Cardiac septum (tissue), 1 donor: Measurements from ENCODE around the gene DCAF11. TPM values are rescaled to one million over a fixed set of nuclear protein-coding genes. Genes with fewer than 3 reads are reported as not detected.
A peak's percentile ranks its signal among the peaks of the same experiment; 100 is the strongest.

ENCODE experiments used
- DNase-seq: peaks from one replicate; pipeline ENCODE4 v3.0.0-alpha.2; 2020; ENCODE audit warnings: low spot score
- intact Hi-C: fragments of 100-400 bp; cut with DNase I; formaldehyde crosslinking; loops from one replicate; pipeline ENCODE4 v1.14.0; 2022
- long read RNA-seq: library from polyadenylated mRNA; unstranded; transcript quantifications from one replicate; pipeline ENCODE4 v2.0.0, GENCODE V29; 2021
- total RNA-seq: library from RNA; stranded (reverse); fragmentation: NEBNext Ultra II Directional; extraction: Animal tissue kit (Norgen Biotek cat#: 25700); gene quantifications from one replicate; pipeline ENCODE4 v1.2.1, GENCODE V29; 2021
- donor health status: DM: no; HTN: no; CAD: no.

Gene DCAF11
- total RNA-seq: 54.1 TPM
- long read RNA-seq, full-length matches to known transcripts: 41 of 82 reads
- long read RNA-seq, partial matches to known transcripts: 29 of 82 reads
- long read RNA-seq, other reads (novel, unspliced or antisense): 12 of 82 reads

DNA sequence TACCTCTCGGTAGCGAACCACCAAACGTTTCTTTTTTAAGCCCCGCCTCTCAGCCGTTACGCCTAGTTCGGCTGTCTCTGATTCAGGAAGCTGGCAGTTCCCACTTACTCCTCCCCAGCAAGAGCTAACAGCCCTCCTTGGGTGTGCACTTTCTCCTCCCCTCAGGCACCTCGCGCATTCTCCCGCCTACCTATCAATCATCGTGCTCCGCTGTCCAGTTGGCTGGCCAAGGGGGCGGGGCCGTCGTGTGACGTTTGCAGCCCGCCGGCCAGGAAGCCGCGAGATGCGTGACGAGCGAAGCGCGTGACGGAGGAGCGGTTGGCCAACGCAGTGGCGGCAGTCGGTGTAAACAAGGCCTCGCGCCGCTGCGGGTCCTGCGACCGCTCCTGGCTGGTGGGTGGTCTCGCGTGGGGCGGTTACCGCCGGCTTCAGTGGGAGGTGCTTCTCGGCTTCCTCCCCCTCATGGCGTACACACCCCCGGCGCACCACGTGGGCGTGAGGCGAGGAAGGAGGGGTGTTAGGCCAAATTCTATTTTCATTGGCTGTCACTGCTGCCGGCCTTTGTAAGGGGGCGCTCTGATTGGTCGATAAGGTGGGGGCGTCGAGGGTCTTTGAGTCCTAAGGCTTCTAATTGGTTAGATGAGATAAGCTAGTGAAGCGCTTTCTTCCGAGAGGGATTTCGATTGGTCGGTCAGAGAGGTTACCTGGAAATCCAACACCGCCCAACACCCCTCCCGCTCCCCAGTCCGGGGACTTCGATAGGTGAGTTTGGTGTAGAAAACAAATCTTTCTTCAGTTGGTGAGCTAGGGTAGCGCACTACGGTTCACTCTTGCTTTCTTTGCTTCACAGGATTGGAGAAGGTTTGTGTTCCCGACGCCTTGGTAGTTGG, at the start of gene DCAF11, which contains the start of gene NRL:
TSS of gene DCAF11 (plus strand) at position 246 of the 890 bp plus-strand sequence. CDS start 818 bp downstream, outside the sequence.
TSS of gene NRL (minus strand) at position 418 of the 890 bp plus-strand sequence. CDS start 32,101 bp downstream, outside the sequence.
- intact Hi-C loops: loop anchor here (2.0 kb wide), 1 partner anchor 26 kb away; the partner anchor contains the start of gene EMC9
- peak; percentile 99 for DNase-seq

DNA sequence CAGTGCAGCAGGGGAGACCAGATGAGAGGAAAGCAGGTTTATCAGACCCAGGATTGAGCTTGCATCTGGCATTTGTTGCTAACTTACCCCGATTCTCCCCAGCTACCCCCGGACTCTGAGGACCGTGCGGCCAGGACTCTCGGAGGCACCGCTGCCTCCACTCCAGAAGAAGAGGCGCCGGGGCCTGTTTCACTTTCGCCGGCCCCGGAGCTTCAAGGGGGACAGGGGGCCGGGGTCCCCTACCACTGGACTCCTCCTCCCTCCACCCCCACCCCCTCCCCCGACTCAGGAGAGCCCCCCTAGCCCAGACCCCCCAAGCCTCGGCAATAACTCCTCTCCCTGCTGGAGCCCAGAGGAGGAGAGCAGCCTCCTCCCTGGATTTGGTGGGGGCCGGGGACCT, 49.7 kb upstream of the DCAF11 start:
- no peak for DNase-seq
- intact Hi-C loops: no loop called here

DNA sequence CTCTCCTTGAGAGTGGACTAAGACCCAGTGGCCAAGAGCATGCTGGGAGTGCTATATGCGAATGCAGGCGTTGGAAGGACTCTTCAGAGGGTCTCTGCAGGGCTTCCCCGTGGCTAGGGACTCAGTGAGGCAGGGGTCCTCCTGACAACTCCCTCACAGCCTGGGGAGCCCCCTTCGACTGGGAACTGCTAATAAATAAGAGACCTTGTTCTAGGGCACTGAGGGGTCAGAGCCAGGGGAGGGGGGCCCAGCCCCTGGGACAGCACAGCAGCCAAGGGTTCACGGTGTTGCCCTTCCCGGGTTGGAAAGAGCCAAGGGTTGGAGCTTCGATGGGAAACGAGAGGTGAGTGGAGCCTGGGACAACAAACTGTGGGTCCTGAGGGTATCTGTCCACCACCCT, 49.2 kb upstream of the DCAF11 start:
- intact Hi-C loops: no loop called here

DNA sequence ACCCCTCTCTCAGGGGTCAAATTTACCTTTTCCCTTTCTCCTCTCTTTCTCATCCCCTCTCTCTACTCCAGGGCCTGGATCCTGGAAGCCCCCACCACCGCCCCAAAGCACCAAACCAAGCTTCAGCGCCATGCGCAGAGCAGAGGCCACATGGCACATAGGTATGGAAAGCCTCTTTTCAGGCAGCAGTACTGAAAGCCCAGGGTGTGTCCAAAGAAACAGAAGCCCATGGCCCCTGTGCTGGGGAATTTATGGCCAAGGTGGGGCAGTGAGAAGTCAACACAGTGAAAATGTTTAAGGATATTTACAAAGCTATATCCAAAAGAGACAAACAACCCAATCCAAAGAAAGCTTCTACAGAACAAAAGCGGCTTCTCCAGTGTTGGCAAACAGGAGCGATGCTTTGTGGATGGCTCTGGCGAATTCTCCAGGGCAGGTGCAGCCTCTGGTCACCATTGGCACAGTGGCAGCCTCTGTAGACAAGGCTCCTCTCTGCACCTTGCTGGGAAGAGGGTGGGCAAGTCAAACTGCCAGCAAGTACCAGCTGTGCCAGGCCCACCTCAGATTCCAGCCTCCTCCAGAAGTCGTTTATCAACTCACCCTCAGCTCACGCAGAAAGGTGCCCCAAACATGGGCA, 48.0 kb upstream of the DCAF11 start:
- intact Hi-C loops: no loop called here
- no peak for DNase-seq

More for the DNA sequence above, 49.2 kb upstream of the DCAF11 start:
- no peak for DNase-seq

DNA sequence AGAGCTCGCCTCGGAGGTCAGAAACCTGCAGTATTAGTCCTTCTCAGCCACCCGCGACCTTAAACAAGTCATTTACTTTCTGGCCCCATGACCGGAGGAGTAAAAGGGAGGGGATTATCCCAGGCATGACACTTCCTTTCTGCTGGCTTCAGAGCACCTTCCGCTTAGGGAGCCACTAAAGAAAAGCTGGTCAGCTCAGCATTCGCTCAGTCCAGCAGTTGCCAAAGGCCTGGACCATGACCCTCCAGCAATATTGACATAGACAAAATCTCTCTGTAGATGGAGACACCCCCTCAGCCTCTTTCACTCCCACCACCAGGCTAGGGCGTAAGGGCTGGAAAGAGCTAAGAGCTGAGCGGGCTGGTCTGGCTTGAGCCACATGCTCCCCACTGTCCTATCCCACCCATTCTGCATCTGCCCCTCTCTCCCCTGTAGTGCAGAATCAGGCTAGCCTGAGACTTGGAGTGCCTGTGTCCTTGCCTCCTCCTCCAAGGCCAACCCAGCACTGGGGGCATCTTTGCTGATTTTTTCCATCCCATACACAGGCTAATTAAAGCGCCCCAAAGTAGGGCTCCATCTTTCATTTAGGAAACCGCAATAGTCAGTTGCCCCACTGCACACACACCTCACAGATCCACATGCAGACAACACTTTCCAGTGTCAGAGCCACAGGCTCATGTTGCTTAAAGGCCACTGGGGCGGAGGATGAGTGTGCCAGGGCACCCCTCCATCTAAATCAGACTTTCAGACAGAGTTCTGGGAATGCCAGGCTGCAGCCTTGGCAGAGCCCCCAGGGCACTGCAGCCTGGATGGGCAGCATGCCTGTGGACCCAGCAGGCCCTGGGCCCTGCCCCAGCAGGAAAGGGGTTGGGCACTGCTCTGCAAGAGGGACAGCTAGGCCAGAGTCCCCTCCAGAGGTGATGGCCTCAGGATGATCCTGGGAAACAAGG, 47.2 kb upstream of the DCAF11 start:
- intact Hi-C loops: no loop called here
- DNase-seq: no peak

DNA sequence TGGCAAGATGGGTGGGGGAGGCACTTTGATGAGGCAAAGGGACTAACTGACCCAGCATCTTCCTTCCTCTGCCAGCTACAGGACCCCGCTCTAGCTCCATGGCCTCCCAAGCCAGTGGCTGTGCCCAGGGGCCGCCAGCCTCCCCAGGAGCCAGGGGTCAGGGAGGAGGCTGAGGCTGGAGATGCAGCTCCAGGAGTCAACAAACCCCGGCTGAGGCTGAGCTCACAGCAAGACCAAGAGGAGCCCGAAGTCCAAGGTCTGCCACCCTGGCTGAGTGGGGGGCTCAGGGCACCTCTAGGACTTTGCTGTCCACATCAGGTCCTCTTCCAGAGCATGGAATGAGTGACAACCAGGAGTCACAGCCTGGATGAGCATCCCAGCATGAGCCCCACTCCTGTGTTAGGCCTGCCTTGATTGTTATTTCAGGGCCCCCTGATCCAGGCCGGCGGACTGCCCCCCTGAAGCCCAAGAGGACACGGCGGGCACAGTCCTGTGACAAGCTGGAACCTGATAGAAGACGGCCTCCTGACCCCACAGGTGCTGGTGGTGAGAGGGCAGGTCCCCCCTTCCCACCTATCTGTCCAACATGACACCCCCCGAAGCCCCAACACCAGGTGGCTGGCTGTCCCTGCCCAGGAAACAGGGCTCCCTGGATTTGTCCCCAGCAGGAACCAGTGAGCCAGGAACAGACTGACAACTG, 45.7 kb upstream of the DCAF11 start:
- intact Hi-C loops: no loop called here
- DNase-seq: no peak

DNA sequence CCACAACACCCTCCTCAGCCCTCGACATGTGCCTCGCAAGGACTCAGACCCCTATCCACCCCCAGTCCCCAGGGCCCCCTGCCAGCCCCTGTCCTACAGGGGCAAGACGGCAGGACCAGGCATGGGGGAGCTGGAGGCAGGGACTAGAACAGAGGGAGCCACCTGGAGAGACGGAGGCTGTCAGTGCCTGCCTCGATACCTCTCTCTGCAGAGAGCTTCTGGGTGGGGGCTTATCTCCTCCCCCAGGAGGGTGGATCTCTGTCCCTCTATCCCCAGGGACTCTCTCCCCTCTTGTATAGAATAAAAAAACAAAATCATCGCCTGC, 45.2 kb upstream of the DCAF11 start:
- intact Hi-C loops: no loop called here
- DNase-seq: no peak

DNA sequence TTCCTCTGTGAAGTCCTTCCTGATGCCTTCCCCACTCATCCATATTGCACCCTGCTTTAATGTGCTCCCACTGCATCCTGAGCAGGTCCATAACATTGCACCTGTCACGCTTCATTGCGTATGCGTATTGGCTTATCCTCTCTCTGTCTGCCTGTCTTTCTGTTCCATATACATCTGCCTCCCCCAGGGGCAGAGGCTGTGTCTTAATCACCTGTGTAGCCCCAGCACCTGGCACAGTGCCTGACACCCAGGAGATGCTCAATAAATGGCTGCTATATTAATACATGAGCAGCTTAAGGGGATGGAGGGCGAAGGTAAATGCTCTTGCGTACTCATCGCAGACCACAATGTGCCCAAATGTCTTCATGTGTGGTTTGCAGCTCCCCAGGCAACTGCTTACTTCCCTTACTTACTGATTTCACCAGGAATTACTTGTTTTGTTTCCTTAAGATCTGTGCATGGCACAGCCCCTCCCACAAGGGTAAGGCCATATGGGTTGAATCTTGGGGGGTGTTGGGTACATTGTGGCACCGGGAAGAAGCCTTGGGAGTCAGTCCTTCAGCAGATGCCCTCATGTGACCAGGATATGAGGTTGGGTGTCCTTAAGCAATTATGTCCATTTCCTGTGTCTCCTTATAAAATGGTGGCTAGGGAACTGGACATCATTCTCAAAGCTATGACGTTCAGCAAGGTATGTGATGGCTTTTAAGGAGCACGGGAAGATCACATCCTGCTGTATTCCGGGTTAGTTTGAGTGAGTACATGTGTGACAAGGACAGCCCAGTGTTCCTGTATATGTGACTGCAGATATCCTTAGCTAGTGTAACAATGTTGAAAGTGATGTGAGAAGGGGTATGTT, 44.1 kb upstream of the DCAF11 start:
- no peak for DNase-seq
- intact Hi-C loops: no loop called here

DNA sequence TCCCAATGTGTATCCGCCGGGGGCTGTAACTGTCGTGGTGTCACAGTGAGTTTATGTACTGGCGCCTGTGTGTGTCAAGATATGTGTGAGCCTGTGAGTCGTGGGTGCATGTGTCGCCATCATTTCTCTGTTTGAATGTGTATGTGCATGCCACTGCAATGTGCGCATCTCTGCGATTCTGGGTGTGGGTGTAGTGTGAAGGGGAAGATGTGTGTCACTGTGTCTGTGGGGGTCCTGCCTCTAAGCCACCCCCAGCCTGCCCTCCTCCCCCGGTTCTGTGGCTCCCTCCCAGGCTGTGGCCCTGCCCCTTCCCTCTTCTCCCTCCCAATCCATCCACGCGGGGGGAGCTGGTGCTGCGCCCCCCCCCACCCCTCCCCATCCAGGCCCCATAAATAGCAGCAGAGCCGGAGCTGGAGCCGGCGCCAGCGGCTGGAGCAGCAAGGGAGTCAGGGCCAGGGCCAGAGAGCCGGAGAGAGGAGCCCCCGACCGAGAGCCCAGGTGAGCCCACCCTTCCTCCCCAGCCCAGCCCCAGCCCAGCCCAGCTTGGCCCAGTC, 43.4 kb upstream of the DCAF11 start, which contains the start of gene CPNE6:
TSS of gene CPNE6 (plus strand) at position 419 of the 554 bp plus-strand sequence. CDS start 1,375 bp downstream, outside the sequence.
- intact Hi-C loops: no loop called here
- DNase-seq: no peak

DNA sequence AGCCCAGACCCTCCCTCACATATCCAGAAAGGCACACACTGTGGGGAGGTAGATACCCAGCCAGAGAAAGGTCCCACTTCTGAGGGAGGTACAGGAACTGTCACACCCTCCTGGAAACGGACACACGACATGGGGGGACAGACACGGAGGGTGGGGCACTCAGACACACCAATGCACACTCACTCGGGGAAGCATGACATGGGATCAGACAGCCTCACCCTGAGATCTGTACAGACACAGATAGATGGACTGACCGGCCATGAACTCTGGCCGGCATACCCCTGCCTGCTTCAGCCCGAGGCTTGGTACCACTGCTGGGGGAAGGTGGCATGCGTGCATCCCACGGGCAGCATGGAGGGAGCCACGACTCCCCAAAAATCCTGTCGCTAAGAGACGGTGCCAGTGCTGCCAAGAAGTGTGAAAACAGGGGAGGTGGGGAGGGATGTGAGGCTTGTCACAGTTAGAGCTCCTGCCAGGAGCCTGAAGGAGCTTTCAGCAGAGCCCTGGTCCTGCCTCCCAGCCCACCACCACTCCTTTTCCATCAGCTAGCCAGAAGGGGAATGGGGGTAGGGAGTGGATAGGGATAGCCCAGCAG, 42.6 kb upstream of the DCAF11 start:
- intact Hi-C loops: no loop called here
- no peak for DNase-seq

DNA sequence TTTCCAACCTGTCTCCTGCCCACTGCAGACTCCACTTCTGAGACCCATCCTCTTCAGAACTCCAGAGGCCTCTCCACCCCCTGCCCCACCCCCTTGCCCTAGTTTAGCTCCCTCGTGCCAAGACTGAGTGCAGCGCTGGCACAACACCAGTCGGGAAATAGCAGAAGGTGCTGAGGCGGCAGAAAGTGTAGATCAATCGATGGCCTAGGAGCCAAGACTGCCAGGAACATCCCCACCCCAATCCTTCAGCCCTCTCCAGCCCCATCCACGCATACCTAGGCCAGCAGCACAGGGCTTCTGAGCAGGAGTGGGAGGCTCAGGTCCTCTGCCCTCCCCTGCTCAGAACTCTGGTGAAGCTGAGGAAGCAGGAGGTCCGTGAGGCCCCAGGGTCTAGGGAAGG, 42.1 kb upstream of the DCAF11 start:
- intact Hi-C loops: no loop called here
- DNase-seq: no peak

DNA sequence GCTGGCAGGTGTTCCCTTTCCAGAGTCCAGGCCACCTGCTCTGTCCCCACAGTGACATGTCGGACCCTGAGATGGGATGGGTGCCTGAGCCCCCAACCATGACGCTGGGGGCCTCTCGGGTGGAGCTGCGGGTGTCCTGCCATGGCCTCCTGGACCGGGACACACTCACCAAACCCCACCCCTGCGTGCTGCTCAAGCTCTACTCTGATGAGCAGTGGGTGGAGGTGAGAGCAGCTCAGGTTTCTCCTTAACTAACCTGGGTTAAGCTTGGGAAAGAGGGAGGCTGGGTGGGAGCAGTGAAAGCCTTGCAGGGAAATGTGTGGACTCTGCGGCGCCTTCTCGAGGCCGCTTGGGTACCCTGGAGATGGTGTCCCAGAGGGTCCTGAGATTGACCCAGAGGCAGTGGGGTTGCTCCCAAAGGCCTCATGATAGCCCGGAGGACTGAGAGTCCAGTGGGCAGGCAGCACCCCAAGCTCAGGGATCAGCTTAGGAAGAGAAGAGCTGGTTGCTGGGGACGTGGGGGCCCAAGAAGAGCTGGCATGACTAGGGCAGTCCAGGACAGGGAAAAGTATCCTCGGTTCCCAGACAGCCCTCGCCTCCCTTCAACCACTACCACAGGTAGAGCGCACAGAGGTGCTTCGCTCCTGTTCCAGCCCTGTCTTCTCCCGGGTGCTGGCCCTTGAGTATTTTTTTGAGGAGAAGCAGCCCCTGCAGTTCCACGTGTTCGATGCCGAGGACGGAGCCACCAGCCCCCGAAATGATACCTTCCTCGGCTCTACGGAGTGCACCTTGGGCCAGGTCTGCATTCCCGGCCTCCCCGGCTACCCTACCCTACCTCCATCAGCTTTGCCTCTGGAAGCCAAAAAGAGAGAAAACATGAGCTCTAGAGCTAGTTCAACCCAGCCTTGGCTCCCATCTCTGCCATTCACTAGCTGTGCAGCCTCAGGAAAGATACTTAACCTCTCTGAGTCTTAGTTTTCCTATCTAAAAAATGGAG, 41.4 kb upstream of the DCAF11 start:
- DNase-seq: no peak
- intact Hi-C loops: no loop called here

DNA sequence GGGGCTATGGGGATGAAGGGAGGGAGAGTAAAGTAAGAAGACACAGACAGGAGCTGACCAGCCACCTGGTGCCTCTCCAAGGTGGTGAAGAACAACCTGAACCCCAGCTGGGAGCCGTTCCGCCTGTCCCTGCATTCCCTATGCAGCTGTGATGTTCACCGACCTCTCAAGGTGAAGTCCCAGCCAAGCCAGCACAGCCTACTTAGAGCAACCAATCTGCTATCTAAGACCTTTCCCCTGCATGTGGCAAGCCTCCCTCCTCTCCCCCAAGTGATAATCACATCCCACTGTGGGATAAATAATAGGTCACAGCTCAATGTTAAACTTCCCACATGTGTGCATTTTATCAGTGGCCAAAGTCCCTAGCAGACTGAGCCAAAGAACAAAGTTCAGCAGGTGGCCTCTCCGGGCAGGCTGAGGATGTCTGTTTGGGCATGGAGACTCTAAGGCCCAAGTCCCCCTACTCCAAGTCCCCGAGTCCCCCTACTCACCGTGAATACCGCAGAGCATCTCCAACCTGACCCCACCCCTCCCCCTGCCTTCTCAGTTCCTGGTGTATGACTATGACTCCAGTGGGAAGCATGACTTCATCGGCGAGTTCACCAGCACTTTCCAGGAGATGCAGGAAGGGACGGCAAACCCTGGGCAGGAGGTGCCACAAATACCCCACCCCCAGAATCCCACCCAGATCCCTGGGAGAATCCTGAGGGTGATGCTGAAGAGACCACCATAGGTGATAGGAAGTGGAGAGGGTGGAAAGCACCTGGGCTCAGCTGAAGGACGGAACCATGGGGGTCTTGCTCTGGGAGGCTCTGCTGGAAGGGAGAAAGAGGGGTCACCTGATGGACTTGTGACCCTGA, 39.7 kb upstream of the DCAF11 start:
- intact Hi-C loops: no loop called here
- DNase-seq: no peak

DNA sequence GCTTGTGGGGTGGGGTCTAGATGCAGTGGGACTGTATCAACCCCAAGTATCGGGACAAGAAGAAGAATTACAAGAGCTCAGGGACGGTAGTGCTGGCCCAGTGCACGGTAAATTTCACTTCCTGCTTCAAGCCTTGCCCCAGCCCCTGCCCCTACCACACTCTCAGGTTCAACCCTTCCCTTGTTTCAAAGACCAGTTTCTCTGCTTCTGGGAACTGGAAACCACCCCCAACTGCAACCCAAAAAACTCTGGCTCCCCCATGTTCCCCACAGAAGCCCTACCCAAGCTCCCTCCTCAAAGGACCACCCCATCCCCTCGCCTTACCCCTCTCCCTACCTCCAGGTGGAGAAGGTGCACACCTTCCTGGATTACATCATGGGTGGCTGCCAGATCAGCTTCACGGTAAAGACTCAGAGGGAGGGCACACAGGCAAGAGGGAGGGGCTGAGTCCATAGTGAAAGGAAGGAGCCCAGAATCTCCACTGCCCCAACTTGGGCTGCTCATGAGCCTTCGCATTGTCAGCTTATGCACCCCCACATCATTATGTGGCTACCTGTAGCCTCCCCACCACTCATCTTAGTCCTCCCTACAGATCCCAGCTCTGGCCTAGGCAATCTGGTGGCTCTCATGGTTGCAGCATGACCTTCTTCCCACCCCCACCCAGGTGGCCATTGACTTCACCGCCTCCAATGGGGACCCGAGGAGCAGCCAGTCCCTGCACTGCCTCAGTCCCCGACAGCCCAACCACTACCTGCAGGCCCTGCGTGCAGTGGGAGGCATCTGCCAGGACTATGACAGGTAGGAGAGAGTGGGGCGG, 38.9 kb upstream of the DCAF11 start:
- intact Hi-C loops: no loop called here
- DNase-seq: no peak

DNA sequence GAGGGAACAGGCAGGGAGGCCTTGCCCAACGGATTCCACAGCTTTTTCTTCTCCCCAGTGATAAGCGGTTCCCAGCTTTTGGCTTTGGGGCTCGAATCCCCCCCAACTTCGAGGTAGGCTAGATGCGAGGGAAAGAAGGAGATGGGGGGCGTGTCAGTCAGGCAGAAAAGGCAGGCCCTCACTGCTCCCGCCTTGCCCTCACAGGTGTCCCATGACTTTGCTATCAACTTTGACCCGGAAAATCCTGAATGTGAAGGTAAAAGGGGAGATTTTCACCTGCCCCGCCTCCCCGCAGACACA, 38.3 kb upstream of the DCAF11 start:
- no peak for DNase-seq
- intact Hi-C loops: no loop called here
